HepG2 (cell line): ENCODE results near the gene RBM19. TPM values are rescaled to one million over a fixed set of nuclear protein-coding genes. Genes with fewer than 3 reads are reported as not detected.

ENCODE experiments used
- ATAC-seq: fragments of 200-7000 bp; cut with Tn5 transposase; 3 replicates; pipeline ENCODE4 v1.9.1; 2020; ENCODE audit warnings: mild to moderate bottlenecking, moderate library complexity
- BruUV-seq: library from RNA; stranded (reverse); fragments of 400-500 nt; replicated peaks from 2 replicates; lab custom pipeline; 2021; lab: Mats Ljungman, UMichigan
- CTCF ChIA-PET: fragments of 300-600 bp; formaldehyde crosslinking; extraction: SDS; loops from one replicate; lab custom pipeline; 2021; ENCODE audit warnings: low total read pairs, inconsistent platforms, low intra/inter-chr PET ratio; lab: Yijun Ruan, JAX
- POLR2A ChIA-PET: fragments of 350-600 bp; sonication (Branson Sonifier 250); formaldehyde crosslinking; loops from one replicate; lab custom pipeline; 2020; ENCODE audit warnings: antibody characterized with exemption, inconsistent platforms; lab: Yijun Ruan, JAX
- DNase-seq: peaks from one replicate; pipeline ENCODE4 v3.0.0-alpha.2; 2015; ENCODE audit warnings: low spot score
- FAIRE-seq: peaks from 3 replicates; lab custom pipeline; 2011; peaks lifted over from hg19 to GRCh38; lab: Jason Lieb, UNC
- H2AFZ ChIP-seq: one replicate; pipeline ENCODE4 v1.6.1; 2011; ENCODE audit warnings: low read length, inconsistent platforms
- H3K27ac ChIP-seq: fragments of 300-600 bp; 3 replicates; pipeline ENCODE4 v1.8.0; 2011; ENCODE audit warnings: mixed run types, mild to moderate bottlenecking, mixed read lengths, low read length, inconsistent platforms; ENCODE audit not compliant: insufficient read depth; ENCODE audit errors: extremely low read length
- H3K27me3 ChIP-seq, 2 experiments: fragments of 200-600 bp in 1 of 2; 2 replicates in 1 of 2; 3 replicates in 1 of 2; pipeline versions ENCODE4 v1.6.0 to v1.8.0; 2011; ENCODE audit warnings: low read length in 2 of 2, mild to moderate bottlenecking in 2 of 2, moderate library complexity in 2 of 2, inconsistent platforms in 1 of 2; ENCODE audit not compliant: insufficient read depth in 2 of 2, control insufficient read depth in 1 of 2
- H3K36me3 ChIP-seq, 2 experiments: fragments of 200-600 bp in 1 of 2; replicated peaks in 1 of 2; 2 replicates in 1 of 2; 3 replicates in 1 of 2; pipeline versions ENCODE4 v1.5.1 to v1.8.0; 2011; ENCODE audit warnings: low read length in 2 of 2, inconsistent platforms in 1 of 2; ENCODE audit not compliant: insufficient read depth in 2 of 2, control insufficient read depth in 1 of 2
- H3K4me1 ChIP-seq: 2 replicates; pipeline ENCODE4 v1.5.1; 2012; ENCODE audit warnings: low read length, inconsistent platforms; ENCODE audit not compliant: insufficient read depth
- H3K4me2 ChIP-seq: 2 replicates; pipeline ENCODE4 v1.6.0; 2011; ENCODE audit warnings: low read depth, low read length, inconsistent platforms
- H3K4me3 ChIP-seq, 3 experiments: fragments of 200-600 bp in 1 of 3; sonication (generic), shearing (Covaris generic) in 1 of 3; replicated peaks in 1 of 3; 2 replicates each; pipeline ENCODE4 v1.5.1; 2011 to 2016; ENCODE audit warnings: low read length in 3 of 3, inconsistent platforms in 2 of 3, low read depth in 2 of 3, mild to moderate bottlenecking in 2 of 3, control low read depth in 1 of 3, mixed read lengths in 1 of 3; ENCODE audit not compliant: insufficient read depth in 1 of 3
- H3K79me2 ChIP-seq: one replicate; pipeline ENCODE4 v1.6.1; 2011; ENCODE audit warnings: low read length, inconsistent platforms; ENCODE audit not compliant: insufficient read depth
- H3K9ac ChIP-seq: 2 replicates; pipeline ENCODE4 v1.6.0; 2011; ENCODE audit warnings: mild to moderate bottlenecking, low read depth, low read length, inconsistent platforms; ENCODE audit not compliant: insufficient read depth
- H3K9me3 ChIP-seq: 2 replicates; pipeline ENCODE4 v1.5.1; 2012; ENCODE audit warnings: mild to moderate bottlenecking, low read length
- H4K20me1 ChIP-seq: 2 replicates; pipeline ENCODE4 v1.6.0; 2011; ENCODE audit warnings: inconsistent platforms, mild to moderate bottlenecking, low read length, moderate library complexity; ENCODE audit not compliant: insufficient read depth
- ATF1 ChIP-seq: IDR thresholded peaks from 2 replicates; pipeline ENCODE4 v1.6.1; 2016; ENCODE audit warnings: mild to moderate bottlenecking, control low read depth
- CCAR2 ChIP-seq: fragments of 200-400 bp; formaldehyde crosslinking; optimal IDR thresholded peaks from 2 replicates; pipeline ENCODE3; 2018; ENCODE audit warnings: low read depth, mild to moderate bottlenecking, low read length, moderate library complexity
- CCDC6 ChIP-seq: sonication (generic); formaldehyde crosslinking; IDR thresholded peaks from 2 replicates; pipeline ENCODE4 v1.8.1; 2022; ENCODE audit warnings: mild to moderate bottlenecking, missing genetic modification reagents, moderate library complexity
- EZH2 ChIP-seq: conservative IDR thresholded peaks from 2 replicates; pipeline ENCODE4 v1.6.1; 2012; ENCODE audit warnings: mild to moderate bottlenecking, low read depth, low read length, moderate library complexity
- FOXC1 ChIP-seq: sonication (generic); formaldehyde crosslinking; IDR thresholded peaks from 2 replicates; pipeline ENCODE4 v1.8.0; 2022; ENCODE audit warnings: mild to moderate bottlenecking, missing genetic modification reagents, borderline replicate concordance
- FOXO1 ChIP-seq: sonication (generic); formaldehyde crosslinking; IDR thresholded peaks from 2 replicates; pipeline ENCODE4 v1.4.0; 2020; ENCODE audit warnings: missing genetic modification reagents
- GMEB1 ChIP-seq: sonication (generic); formaldehyde crosslinking; IDR thresholded peaks from 2 replicates; pipeline ENCODE4 v1.5.1; 2020; ENCODE audit warnings: missing genetic modification reagents, mild to moderate bottlenecking, borderline replicate concordance
- HNRNPL ChIP-seq: fragments of 200-400 bp; formaldehyde crosslinking; IDR thresholded peaks from 2 replicates; pipeline ENCODE4 v1.6.1; 2017; ENCODE audit warnings: mild to moderate bottlenecking, low read depth, low read length
- MYC ChIP-seq: sonication (generic); formaldehyde crosslinking; IDR thresholded peaks from 2 replicates; pipeline ENCODE4 v1.9.0; 2021; ENCODE audit warnings: missing genetic modification reagents, borderline replicate concordance
- SNAPC5 ChIP-seq: sonication (generic); formaldehyde crosslinking; IDR thresholded peaks from 2 replicates; pipeline ENCODE4 v1.8.1; 2023; ENCODE audit warnings: mild to moderate bottlenecking, missing genetic modification reagents, borderline replicate concordance
- TBL1XR1 ChIP-seq: fragments of 150-350 bp; IDR thresholded peaks from 2 replicates; pipeline ENCODE4 v1.6.1; 2014; ENCODE audit warnings: borderline replicate concordance, low read length; ENCODE audit not compliant: partially characterized antibody
- ZBED4 ChIP-seq: sonication (generic); formaldehyde crosslinking; IDR thresholded peaks from 2 replicates; pipeline ENCODE4 v1.4.0; 2020; ENCODE audit warnings: missing genetic modification reagents, borderline replicate concordance
- ZNF768 ChIP-seq: sonication (generic); formaldehyde crosslinking; IDR thresholded peaks from 2 replicates; pipeline ENCODE4 v1.4.0; 2020; ENCODE audit warnings: missing genetic modification reagents
- ZNF781 ChIP-seq: sonication (generic); formaldehyde crosslinking; IDR thresholded peaks from 2 replicates; pipeline ENCODE4 v1.5.1; 2020; ENCODE audit warnings: borderline replicate concordance, mild to moderate bottlenecking, missing genetic modification reagents; ENCODE audit errors: not compliant biosample characterization
- WGBS: methylation state at CpG from one replicate; pipeline ENCODE4 v1.1.6; 2017; ENCODE audit warnings: low lambda C conversion rate; 5-methylcytosine and 5-hydroxymethylcytosine counted together
- in situ Hi-C: cut with HindIII; loops from 2 replicates; pipeline ENCODE4 v1.10.0; 2017; ENCODE audit warnings: low pct_unique_long_range_greater_than_20kb; ENCODE audit not compliant: extremely low pct_ligation_motif_present
- intact Hi-C: fragments of 100-400 bp; cut with micrococcal nuclease; formaldehyde crosslinking; loops from one replicate; pipeline ENCODE4 v1.10.0; 2022; ENCODE audit not compliant: unreplicated experiment
- polyA plus RNA-seq, 8 experiments: library from polyadenylated mRNA; depleted of rRNA in 3 of 8; stranded (reverse) in 7 of 8; unstranded in 1 of 8; fragments of >200 nt; fragmentation: Illumina TruSeq in 4 of 8; extraction: Trizol in 4 of 8; gene quantifications; 2 replicates each; pipeline versions ENCODE4 v1.2.1 to v1.2.3, GENCODE V29; 2011 to 2016; ENCODE audit warnings: low read depth in 4 of 8, missing spikeins in 1 of 8, mixed read lengths in 1 of 8; ENCODE audit not compliant: insufficient read depth in 1 of 8
- total RNA-seq, 5 experiments: library from RNA; depleted of rRNA; stranded (reverse); fragments of >200 nt; fragmentation: Illumina TruSeq; extraction: Trizol; gene quantifications; 2 replicates each; pipeline ENCODE4 v1.2.3, GENCODE V29; 2016; ENCODE audit warnings: low read depth in 1 of 5

RBM19 gene
- total and polyA plus RNA-seq, 2 of the 13 experiments (the other 11 are each of a cell fraction or from before 2014, with no cell fraction given) = 19.3 to 32.2 TPM

DNA sequence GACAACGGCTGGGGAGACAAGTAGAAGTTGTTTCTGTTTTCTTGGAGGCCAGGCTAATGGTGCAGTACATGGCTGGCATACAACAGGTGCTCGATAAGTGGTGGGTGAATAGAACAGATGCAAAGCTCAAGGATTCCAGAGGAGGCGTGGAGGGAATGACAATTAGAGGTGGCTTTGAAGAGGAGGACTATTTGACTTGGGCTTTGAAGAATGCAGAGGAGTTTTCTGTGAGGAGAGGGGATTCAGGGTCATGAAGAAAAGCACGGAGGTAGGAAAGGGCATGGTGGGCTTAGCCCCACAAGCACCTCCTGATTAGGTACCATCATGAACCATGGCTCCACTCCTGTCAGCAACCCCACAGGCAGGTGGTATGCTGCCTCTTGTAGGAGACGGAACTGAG is 142.3 kb downstream of the RBM19 start:
- Histone ChIP-seq H3K27me3 (no peaks in the 10 kb centered on the region), H4K20me1 (no peaks in the 10 kb centered on the region), H3K4me3 (no peak overlapping the region), H3K9me3 (no peaks in the 10 kb centered on the region), H3K27ac (no peak overlapping the region), H3K4me1 (no peaks in the 10 kb centered on the region), H3K9ac (no peak overlapping the region), H2AFZ (no peak overlapping the region), H3K79me2 (no peaks in the 10 kb centered on the region), H3K36me3 (peaks cover 3 to 10% of the 10 kb centered on the region in 2 experiments; a peak in 3 of 5 replicates), H3K4me2 (no peak overlapping the region)
- ChIA-PET POLR2A (no interaction called here), CTCF (no interaction called here)
- intact Hi-C loops = no loop called here
- in situ Hi-C loops = loop anchor here (10.0 kb wide), 1 partner anchor 359 kb away; no protein-coding TSS in a partner anchor
- BruUV-seq = no TSS peak
- DNase-seq = no peak
- FAIRE-seq = no peak
- ATAC-seq = no peak
- 95% methylated on average over 5 of the region's 5 CpGs for WGBS
- TF ChIP-seq FOXC1 (no peak), EZH2 (no peak), ZNF781 (CRISPR knock-in tag) (no peak), MYC (CRISPR knock-in tag) (no peak), SNAPC5 (CRISPR knock-in tag) (no peak), CCAR2 (no peak), TBL1XR1 (no peak)

DNA sequence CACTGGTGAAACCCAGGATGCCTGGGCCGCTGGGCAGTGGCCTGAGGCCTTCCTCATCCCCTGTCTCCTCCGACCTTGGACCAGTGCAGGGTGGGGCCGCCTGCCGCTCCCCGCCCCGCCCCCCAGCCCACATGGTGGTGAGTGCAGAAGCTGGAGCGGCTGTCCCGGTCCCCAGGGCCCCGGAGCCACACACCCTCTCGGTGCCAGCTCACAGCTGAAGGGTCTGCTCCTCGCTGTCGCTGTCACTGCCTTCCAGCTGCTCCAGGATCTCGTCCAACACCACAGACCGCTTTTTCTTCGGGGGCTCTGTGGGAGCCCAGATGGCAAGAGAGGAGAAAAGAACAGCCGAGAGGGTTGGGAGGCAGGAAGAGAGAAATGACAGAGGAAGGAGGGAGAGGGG is 143.1 kb downstream of the RBM19 start:
- no peak overlapping the region for H3K4me3 ChIP-seq
- BruUV-seq = no TSS peak
- H3K9ac ChIP-seq = no peak overlapping the region
- no peaks in the 10 kb centered on the region for H3K79me2 ChIP-seq
- H3K4me2 ChIP-seq = no peak overlapping the region
- H3K27ac ChIP-seq = no peak overlapping the region
- H3K27me3 ChIP-seq = no peaks in the 10 kb centered on the region
- no peak for DNase-seq
- POLR2A ChIA-PET = no interaction called here
- H3K36me3 ChIP-seq = peaks cover 2 to 10% of the 10 kb centered on the region in 2 experiments; a peak in 2 of 5 replicates
- H3K4me1 ChIP-seq = peaks cover 6% of the 10 kb centered on the region; the same call in 1 of the 2 replicates
- in situ Hi-C loops (loop anchor here (10.0 kb wide), 1 partner anchor 358 kb away; no protein-coding TSS in a partner anchor), intact Hi-C loops (no loop called here)
- H2AFZ ChIP-seq = no peak overlapping the region
- H4K20me1 ChIP-seq = no peaks in the 10 kb centered on the region
- FAIRE-seq = no peak
- WGBS = 87% methylated on average over 8 of the region's 16 CpGs
- no peak for ATAC-seq
- CTCF ChIA-PET = no interaction called here
- H3K9me3 ChIP-seq = no peaks in the 10 kb centered on the region
- no peak for TF ChIP-seq ZNF768 (CRISPR knock-in tag)
- no peak for TF ChIP-seq ATF1 (CRISPR knock-in tag)
- no peak for TF ChIP-seq GMEB1 (CRISPR knock-in tag)
- no peak for TF ChIP-seq HNRNPL
- TF ChIP-seq FOXO1 (CRISPR knock-in tag) = no peak
- no peak for TF ChIP-seq CCDC6 (CRISPR knock-in tag)
- no peak for TF ChIP-seq ZBED4 (CRISPR knock-in tag)
